IgD-negative memory B cell (primary cell): Measurements from ENCODE around the gene VPS51. TPM values are rescaled to one million over a fixed set of nuclear protein-coding genes. Genes with fewer than 3 reads are reported as not detected.

ENCODE experiments used
- H3K27ac Mint-ChIP-seq, 3 donors: one replicate each; pipeline ENCODE4 v1.8.0; 2020 to 2022; ENCODE audit warnings: mild to moderate bottlenecking in 3 of 3, mixed read lengths in 3 of 3, moderate library complexity in 1 of 3
- H3K27me3 Mint-ChIP-seq: one replicate; pipeline ENCODE4 v1.8.0; 2021; ENCODE audit warnings: mixed read lengths
- H3K36me3 Mint-ChIP-seq: one replicate; pipeline ENCODE4 v1.8.0; 2020; ENCODE audit warnings: mild to moderate bottlenecking, mixed read lengths
- H3K4me1 Mint-ChIP-seq, 3 donors: one replicate each; pipeline ENCODE4 v1.8.0; 2020 to 2022; ENCODE audit warnings: mixed read lengths in 3 of 3, mild to moderate bottlenecking in 1 of 3
- H3K4me3 Mint-ChIP-seq, 4 donors: one replicate each; pipeline ENCODE4 v1.8.0; 2020 to 2022; ENCODE audit warnings: mild to moderate bottlenecking in 4 of 4, mixed read lengths in 4 of 4, moderate library complexity in 3 of 4
- H3K9me3 Mint-ChIP-seq, 3 donors: one replicate each; pipeline ENCODE4 v1.8.0; 2020 to 2021; ENCODE audit warnings: mixed read lengths in 3 of 3, mild to moderate bottlenecking in 1 of 3
- polyA plus RNA-seq: library from polyadenylated mRNA; unstranded; fragments of 300-500 nt; fragmentation: Illumina TruSeq; gene quantifications from one replicate; pipeline ENCODE4 v1.2.3, GENCODE V29; 2021

The VPS51 gene
- polyA plus RNA-seq, 1 donor from 2014 or later = 88.2 TPM

GRCh38 chr11:65085446-65085845, 10.6 kb upstream of the VPS51 start:
- Mint-ChIP-seq H3K9me3 (no peaks in the 10 kb centered on the region), H3K36me3 (peaks cover 4% of the 10 kb centered on the region), H3K27ac (peak overlapping the region in 2 of 3 donors; percentile 64 to 95)

GRCh38 chr11:65086809-65087208, 9.2 kb upstream of the VPS51 start:
- Mint-ChIP-seq H3K9me3 (no peaks in the 10 kb centered on the region), H3K4me3 (peak overlapping the region in 1 of 4 donors; percentile 38), H3K4me1 (peaks cover 9 to 17% (median 11%) of the 10 kb centered on the region in 3 donors), H3K27ac (peak overlapping the region in 1 of 3 donors; percentile 95), H3K27me3 (peaks cover 1% of the 10 kb centered on the region), H3K36me3 (peaks cover 4% of the 10 kb centered on the region)

More at GRCh38 chr11:65085446-65085845, 10.6 kb upstream of the VPS51 start:
- Mint-ChIP-seq H3K4me3 (peak overlapping the region; percentile 11 to 99 (median 62)), H3K4me1 (peaks cover 9 to 19% (median 11%) of the 10 kb centered on the region in 3 donors), H3K27me3 (peaks cover 1% of the 10 kb centered on the region)

- Mint-ChIP-seq H3K4me1 (peaks cover 9 to 17% (median 11%) of the 10 kb centered on the region in 3 donors), H3K27ac (peak overlapping the region in 1 of 3 donors; percentile 7), H3K9me3 (no peaks in the 10 kb centered on the region), H3K27me3 (peaks cover 1% of the 10 kb centered on the region), H3K36me3 (peaks cover 4% of the 10 kb centered on the region), H3K4me3 (no peak overlapping the region)
Measured at GRCh38 chr11:65087216-65087615, 8.8 kb upstream of the VPS51 start.

GRCh38 chr11:65087827-65088226, 8.2 kb upstream of the VPS51 start:
- peak overlapping the region in 1 of 3 donors; percentile 86 for H3K27ac Mint-ChIP-seq
- H3K4me3 Mint-ChIP-seq = no peak overlapping the region
- H3K9me3 Mint-ChIP-seq = no peaks in the 10 kb centered on the region
- peaks cover 4% of the 10 kb centered on the region for H3K36me3 Mint-ChIP-seq
- peaks cover 9 to 16% (median 12%) of the 10 kb centered on the region in 3 donors for H3K4me1 Mint-ChIP-seq
- H3K27me3 Mint-ChIP-seq = peaks cover 1% of the 10 kb centered on the region

- H3K27me3 Mint-ChIP-seq = no peaks in the 10 kb centered on the region
- H3K36me3 Mint-ChIP-seq = peaks cover 4% of the 10 kb centered on the region
- H3K4me1 Mint-ChIP-seq = peaks cover 6% of the 10 kb centered on the region in 3 donors
- peak overlapping the region in 1 of 3 donors; percentile 60 for H3K27ac Mint-ChIP-seq
- peak overlapping the region in 1 of 4 donors; percentile 69 for H3K4me3 Mint-ChIP-seq
- H3K9me3 Mint-ChIP-seq = no peaks in the 10 kb centered on the region
Measured at GRCh38 chr11:65089621-65090020, 6.4 kb upstream of the VPS51 start.

GRCh38 chr11:65090628-65091027, 5.4 kb upstream of the VPS51 start:
- no peaks in the 10 kb centered on the region for H3K9me3 Mint-ChIP-seq
- no peaks in the 10 kb centered on the region for H3K27me3 Mint-ChIP-seq
- H3K4me3 Mint-ChIP-seq = no peak overlapping the region
- peak overlapping the region in 1 of 3 donors; percentile 35 for H3K27ac Mint-ChIP-seq
- peaks cover 5 to 6% (median 5%) of the 10 kb centered on the region in 3 donors for H3K4me1 Mint-ChIP-seq
- H3K36me3 Mint-ChIP-seq = peaks cover 4% of the 10 kb centered on the region

- H3K27me3 Mint-ChIP-seq = no peaks in the 10 kb centered on the region
- H3K4me3 Mint-ChIP-seq = peak overlapping the region; percentile 93 to 99 (median 96)
- no peaks in the 10 kb centered on the region for H3K9me3 Mint-ChIP-seq
- H3K4me1 Mint-ChIP-seq = peaks cover 8 to 18% (median 15%) of the 10 kb centered on the region in 3 donors
- no peaks in the 10 kb centered on the region for H3K36me3 Mint-ChIP-seq
- peak overlapping the region; percentile 94 to 99 (median 96) for H3K27ac Mint-ChIP-seq
Measured at GRCh38 chr11:65095427-65095826, 587 bp upstream of the VPS51 start.

GRCh38 chr11:65096926-65097325, 912 bp downstream of the VPS51 start:
- H3K4me3 Mint-ChIP-seq = peak overlapping the region; percentile 93 to 99 (median 96)
- H3K4me1 Mint-ChIP-seq = peaks cover 8 to 18% (median 15%) of the 10 kb centered on the region in 3 donors
- no peaks in the 10 kb centered on the region for H3K27me3 Mint-ChIP-seq
- peak overlapping the region; percentile 23 to 99 (median 94) for H3K27ac Mint-ChIP-seq
- no peaks in the 10 kb centered on the region for H3K36me3 Mint-ChIP-seq
- H3K9me3 Mint-ChIP-seq = no peaks in the 10 kb centered on the region

- no peak overlapping the region for H3K4me3 Mint-ChIP-seq
- peaks cover 4 to 20% (median 19%) of the 10 kb centered on the region in 3 donors for H3K4me1 Mint-ChIP-seq
- no peaks in the 10 kb centered on the region for H3K27me3 Mint-ChIP-seq
- no peaks in the 10 kb centered on the region for H3K36me3 Mint-ChIP-seq
- no peaks in the 10 kb centered on the region for H3K9me3 Mint-ChIP-seq
- H3K27ac Mint-ChIP-seq = no peak overlapping the region
Measured at GRCh38 chr11:65100674-65101350, 4.8 kb downstream of the VPS51 start.

- Mint-ChIP-seq H3K4me1 (peaks cover 2 to 17% (median 8%) of the 10 kb centered on the region in 3 donors), H3K27ac (no peak overlapping the region), H3K9me3 (no peaks in the 10 kb centered on the region), H3K36me3 (peaks cover 3% of the 10 kb centered on the region), H3K27me3 (no peaks in the 10 kb centered on the region), H3K4me3 (peak overlapping the region in 1 of 4 donors; percentile 37)
Measured at GRCh38 chr11:65102142-65103095, 6.4 kb downstream of the VPS51 start.

GRCh38 chr11:65103476-65103875, 7.5 kb downstream of the VPS51 start:
- Mint-ChIP-seq H3K4me1 (peaks cover 2 to 15% (median 8%) of the 10 kb centered on the region in 3 donors), H3K9me3 (no peaks in the 10 kb centered on the region), H3K4me3 (peak overlapping the region in 1 of 4 donors; percentile 37), H3K36me3 (peaks cover 3% of the 10 kb centered on the region), H3K27ac (peak overlapping the region in 1 of 3 donors; percentile 23), H3K27me3 (no peaks in the 10 kb centered on the region)

GRCh38 chr11:65104628-65105027, 8.6 kb downstream of the VPS51 start:
- H3K27ac Mint-ChIP-seq = no peak overlapping the region
- H3K4me3 Mint-ChIP-seq = no peak overlapping the region
- H3K27me3 Mint-ChIP-seq = no peaks in the 10 kb centered on the region
- H3K4me1 Mint-ChIP-seq = peaks cover 2 to 12% (median 8%) of the 10 kb centered on the region in 3 donors
- H3K9me3 Mint-ChIP-seq = no peaks in the 10 kb centered on the region
- peaks cover 3% of the 10 kb centered on the region for H3K36me3 Mint-ChIP-seq

- Mint-ChIP-seq H3K9me3 (no peaks in the 10 kb centered on the region), H3K4me3 (no peak overlapping the region), H3K4me1 (peaks cover 11 to 24% (median 18%) of the 10 kb centered on the region in 3 donors), H3K27ac (no peak overlapping the region), H3K27me3 (no peaks in the 10 kb centered on the region), H3K36me3 (peaks cover 3% of the 10 kb centered on the region)
Measured at GRCh38 chr11:65107078-65107477, 11.1 kb downstream of the VPS51 start.

- Mint-ChIP-seq H3K4me1 (peaks cover 11 to 24% (median 18%) of the 10 kb centered on the region in 3 donors), H3K4me3 (no peak overlapping the region), H3K36me3 (peaks cover 3% of the 10 kb centered on the region)
Measured at GRCh38 chr11:65107751-65108468, 11.9 kb downstream of the VPS51 start.

More at GRCh38 chr11:65107751-65108468, 11.9 kb downstream of the VPS51 start:
- Mint-ChIP-seq H3K27me3 (no peaks in the 10 kb centered on the region), H3K9me3 (no peaks in the 10 kb centered on the region), H3K27ac (no peak overlapping the region)
